Activated CD4-positive, alpha-beta T cell treated with anti-CD3 and anti-CD28 coated beads for 24 hours (primary cell): ENCODE results near the gene SEMA6B.

Experiments
- DNase-seq, 2 donors: peaks; one replicate each; pipeline ENCODE4 v3.0.0-alpha.2; 2020; ENCODE audit warnings: low read depth in 2 of 2

SEMA6B gene

DNA sequence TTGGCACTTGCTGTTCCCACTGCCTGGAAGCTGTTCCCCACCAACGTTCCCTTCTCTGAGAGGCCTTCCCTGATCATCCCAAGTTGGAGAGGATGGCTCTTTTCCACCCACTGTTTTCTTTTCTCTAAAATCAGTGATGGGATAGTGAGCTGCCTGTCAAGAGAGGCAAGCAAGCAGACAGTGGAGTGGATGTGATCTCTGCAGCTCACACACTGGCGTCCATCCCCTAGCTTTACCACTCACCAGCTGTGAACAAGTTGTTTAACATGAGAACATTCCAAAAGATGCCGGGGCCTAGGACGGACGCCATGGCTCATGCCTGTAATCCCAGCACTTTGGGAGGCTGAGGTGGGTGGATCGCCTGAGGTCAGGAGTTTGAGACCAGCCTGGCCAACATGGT lies 28.0 kb upstream of the SEMA6B start:
- DNase-seq = no peak

DNA sequence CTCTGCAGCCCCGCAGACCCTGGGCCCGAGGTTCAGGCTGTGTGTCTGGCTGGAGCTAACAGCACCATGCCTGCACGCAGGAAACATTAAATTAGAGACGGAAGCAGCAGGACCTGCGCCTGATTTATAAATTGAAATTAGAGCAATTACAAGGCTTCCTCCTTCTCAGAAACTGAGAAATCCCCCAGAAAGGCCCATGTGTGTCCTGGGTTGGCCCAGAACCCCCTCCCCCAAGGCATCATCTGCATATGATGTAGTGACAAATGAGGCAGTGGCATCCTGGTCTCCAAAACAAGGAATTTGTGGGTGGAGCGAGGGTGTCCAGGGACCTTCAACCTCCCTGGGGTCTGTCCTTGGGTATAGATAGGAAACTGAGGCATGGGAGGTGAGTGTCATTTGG lies 27.2 kb upstream of the SEMA6B start:
- DNase-seq = no peak

DNA sequence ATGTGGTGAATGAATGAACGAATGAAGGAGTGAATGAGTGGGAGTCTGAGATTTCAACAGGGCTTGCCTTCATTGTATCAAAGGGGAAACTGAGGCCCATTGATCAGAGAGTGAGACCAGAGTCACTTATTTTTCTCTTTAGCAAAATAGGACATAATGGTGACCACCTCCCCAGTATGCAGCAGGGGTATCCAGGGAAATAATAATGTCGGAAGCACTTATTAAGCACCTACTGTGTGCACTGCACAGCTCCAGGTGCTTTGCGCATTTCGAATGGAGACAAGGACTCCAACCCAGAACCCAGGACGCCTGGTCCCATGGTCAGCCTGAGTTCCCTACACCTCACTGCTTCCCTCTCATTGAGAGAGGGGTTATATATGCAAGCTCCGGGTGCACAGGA lies 26.8 kb upstream of the SEMA6B start:
- no peak for DNase-seq

DNA sequence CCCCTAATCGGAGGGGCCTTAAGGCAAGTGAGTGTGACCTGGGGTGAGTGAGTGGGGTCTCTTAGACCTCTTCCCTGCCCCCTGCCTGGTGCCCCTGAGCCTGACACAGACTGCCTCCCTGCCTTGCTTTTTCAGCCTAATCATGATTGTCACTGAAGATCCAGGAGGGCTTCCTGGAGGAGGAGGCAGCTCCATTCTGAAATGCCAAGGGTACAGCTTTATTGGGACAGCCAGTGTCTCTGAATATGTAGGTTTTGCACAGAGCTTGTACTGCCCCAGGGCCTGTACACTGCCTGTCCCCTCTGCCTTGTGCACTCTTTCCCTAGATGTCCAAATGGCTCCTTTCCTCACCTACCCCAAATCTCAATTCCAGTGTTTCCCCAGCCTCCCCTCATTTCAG lies 26.1 kb upstream of the SEMA6B start:
- DNase-seq = no peak

DNA sequence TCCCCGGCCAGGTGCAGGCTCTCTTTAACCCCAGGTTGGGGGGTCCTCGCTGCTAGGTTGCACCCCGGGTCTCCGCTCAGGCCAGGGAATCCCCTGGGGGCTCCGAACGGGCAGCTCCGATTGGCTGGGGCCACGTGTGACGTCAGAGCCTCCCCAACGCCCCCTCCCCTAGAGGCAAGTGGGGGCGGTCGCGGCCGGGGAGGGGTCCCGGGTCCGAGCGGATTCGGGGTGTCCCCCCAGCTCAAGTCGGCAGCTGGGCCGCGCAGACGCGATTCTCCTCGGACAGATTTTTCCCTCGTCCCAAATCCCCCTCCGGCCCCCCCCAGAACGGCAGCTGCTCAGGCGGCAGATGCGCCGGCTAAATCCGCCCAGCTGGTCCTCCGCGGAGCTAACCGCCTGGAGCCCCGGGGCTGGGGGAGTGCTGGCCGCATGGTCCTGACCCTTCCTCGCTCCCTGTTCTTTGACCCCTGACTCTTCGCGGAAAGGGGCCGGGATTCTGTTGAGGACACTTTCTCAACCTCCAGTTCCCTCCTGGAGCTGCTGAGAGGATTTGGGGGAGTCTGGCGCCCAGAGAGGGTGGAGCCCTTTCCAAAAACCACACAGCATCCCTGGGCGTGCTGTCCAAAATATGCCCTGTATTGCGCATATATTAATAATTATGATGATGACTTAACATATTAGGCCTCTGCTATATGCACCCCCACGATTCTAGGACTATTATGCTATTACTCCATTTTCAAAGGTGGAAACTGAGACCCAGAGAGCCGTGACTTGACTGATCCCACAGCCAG lies 25.4 kb upstream of the SEMA6B start:
- no peak for DNase-seq

DNA sequence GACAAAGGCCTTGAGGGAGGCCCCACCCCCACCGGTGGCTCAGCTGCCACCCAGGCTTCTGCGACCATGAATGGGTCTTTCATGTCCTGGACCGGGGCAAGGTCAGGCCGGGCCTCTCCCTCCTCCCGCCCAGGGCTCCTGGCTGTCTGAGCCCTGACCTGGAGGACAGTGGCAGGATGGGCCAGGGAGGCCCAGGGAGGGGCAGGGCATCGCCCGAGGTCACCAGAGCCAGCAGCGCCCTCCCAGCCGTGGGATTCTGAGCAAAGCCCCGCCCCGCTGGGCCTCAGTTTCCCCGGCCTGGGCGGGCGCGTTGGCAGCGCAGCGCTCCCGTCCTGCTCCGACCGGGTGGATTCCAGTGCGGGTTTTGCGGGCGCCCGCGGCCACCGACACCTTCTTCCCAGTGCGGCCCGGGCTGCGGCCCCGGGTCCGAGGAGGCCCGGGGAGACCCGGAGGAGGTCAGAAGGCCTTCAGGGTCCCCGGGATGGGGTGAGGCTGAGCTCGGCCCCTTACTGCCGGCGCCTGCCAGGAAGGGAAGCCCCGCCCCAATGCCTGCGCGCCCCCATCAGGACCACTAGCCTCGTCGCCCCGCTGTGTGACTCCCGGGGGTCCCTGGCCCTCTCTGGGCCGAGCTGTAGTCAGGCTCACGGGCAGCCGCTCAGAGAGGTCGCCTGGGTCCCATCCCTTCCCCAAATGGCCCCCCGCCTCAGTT lies 24.6 kb upstream of the SEMA6B start:
- DNase-seq = peak in 1 of 2 donors; percentile 22

DNA sequence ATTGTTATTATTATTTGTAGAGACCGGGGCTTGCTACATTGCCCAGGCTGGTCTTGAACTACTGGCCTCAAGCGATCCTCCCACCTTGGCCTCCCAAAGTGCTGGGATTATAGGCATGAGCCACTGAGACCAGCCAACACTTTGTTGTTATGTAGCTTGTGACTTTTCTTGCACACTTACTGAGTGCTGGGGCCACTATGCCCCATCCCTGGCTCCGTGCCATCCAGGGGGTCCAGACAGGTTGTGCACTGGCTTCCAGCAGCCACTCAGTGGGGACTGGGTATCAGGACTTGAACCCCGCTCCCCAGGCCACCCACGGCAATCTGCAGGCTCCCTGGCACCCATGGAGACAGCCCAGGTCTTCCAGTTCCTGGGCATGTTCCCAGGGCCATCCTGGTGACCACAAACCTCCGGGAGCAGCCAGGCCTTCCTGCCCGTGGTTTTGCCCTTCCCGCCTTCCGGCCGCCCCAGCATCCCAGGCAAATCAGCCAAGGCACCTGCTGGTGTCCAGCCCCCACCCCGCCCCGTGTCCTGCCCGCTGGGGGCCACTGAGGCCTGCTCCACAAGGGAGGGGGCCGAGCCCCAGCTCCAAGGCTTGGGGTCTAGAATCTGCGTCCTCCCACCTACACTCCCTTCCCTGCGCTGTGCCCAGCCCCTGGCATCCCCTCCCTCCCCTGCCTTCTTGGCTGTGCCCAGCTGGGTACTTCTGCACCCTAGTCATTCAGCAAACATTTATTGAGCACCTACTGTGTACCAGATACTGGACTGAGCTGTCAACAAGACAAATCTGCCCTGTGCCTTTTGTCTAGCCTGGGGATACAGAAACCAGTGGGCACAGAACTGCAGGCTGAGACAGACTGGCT lies 23.7 kb upstream of the SEMA6B start:
- no peak for DNase-seq

DNA sequence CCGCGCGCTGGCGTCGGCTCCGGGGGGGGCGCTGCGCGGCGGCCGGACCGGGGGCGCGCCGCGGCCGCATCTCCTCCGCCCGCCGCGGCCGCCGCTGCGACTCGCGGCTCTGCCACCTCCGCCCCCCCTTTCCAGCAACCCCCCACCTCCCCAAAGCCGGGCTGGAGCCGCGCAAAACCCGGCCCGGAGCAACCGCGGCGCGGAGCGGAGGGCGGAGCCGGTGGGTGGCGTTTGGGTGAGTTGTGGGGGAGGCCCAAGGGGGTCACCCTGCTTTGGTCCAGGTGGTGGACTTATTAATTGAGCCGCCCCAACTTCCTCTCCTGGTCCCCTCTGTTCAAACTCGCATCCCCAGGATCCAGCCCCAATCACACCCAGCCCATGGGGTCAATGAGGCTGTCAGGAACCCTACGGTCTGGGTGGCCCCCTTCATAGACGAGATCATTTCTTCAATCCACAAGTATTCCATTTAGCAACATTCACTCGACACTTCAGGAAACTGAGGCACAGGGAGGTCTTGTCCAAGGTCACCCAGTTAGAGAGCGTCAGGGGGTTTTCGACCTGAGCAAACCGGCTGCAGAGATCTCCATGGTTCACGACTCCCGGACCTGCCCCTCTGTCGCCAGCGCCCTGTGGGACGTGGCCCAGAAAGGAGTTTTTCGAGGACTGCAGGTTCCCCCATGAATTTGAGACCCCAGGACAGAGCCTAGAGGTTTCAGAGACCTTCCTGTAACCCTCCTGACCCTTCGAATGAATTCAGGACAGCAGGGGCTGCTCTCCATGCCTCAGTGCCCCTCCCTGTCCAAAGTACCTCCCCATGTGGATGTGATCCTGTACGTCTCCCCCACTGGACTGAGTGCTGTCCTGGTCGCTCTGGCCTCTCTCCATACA lies 22.4 kb upstream of the SEMA6B start:
- no peak for DNase-seq

DNA sequence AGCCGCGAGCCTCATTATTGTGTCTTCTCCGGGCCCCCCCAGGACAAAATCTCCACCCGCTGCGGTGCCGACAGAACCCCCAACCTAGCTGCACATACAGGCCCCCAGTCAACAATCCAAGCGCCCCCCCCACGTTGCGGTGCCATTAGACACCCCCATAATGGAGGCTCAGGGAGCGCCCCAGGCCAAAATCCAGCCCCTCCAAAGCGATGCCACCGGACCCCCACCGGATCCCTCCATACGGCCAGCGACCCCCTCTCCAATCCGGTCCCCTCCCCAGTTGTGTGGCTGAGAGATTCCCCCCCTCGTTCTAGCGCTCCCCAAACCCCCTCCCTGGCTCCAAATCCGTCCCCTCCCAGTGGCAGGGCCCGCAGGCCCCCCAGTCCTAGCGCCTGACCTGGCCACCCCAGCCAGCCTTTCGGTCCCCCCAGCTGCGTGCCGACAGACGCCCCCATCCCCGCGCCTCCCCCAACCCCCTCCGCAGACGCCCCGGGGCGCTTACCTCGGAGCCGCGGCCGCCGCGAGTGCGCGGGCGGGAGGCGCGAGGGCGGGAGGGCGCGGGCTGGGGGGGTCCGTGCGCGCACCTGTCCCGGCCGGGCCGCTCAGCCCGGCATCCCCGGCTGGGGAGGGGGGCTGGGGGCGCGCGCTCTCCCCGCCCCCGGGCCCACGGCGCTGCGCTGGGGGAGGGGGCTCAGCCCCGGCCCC lies 21.6 kb upstream of the SEMA6B start:
- DNase-seq = no peak

DNA sequence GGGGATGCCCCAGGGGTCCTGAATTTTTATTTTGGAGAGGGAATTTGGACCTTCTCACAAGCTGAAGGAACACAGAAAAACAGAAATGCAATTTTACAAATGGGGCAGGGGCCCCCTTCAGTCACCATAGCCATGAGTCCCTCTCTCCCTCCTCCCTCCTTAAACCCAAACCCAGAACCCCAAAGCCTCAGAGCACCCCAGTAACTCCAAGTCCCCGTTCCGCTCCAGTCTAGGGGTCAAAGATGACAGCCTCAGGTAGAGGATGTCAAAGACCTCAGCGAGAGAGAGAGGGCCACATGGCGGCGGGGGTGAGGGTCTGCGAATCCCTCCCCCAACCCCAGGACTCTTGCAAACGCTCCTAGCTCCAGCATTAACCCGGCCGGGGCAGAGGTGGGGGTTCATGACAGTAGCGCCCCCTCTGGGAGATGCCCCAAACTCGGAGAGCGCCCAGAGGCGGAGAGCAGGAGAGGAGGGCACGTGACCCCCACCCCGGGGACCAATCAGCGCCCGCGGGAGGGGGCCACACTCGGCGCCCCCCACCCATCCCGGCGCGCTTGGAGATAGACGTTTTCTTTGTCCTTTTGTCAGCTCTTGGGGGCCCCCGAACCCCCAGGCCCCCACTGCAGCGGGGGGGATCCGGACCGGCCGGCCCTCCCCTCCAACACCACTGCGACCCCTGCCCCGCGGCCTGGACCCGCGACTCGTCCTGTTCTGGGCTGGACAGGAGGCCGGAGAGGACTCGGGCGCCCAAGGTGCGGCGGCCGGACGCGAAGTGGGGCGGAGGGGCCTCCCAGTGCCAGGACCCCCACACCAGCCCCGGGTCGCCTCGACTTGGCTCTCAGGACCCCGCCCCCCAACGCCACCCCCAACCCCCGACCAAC lies 20.8 kb upstream of the SEMA6B start:
- no peak for DNase-seq

DNA sequence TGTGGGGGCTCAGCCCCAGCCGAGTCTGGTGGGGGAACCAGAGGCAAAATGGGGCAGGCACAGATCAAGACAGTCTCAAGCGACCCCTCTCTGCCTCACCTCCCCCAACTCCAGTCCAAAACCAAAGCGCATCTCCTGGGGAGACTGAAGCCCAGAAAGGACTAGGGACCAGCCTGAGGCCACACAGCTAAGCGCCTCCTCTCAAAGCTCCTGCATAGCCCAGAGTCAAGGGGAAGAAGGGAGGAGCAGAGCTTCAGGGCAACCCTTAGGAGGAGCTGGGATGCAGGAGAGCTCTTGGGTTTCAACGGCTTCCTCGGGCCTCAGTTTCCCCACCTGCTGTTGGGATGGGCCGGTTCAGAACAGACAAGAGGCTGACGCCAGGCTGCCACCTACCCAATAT lies 19.9 kb upstream of the SEMA6B start:
- no peak for DNase-seq

DNA sequence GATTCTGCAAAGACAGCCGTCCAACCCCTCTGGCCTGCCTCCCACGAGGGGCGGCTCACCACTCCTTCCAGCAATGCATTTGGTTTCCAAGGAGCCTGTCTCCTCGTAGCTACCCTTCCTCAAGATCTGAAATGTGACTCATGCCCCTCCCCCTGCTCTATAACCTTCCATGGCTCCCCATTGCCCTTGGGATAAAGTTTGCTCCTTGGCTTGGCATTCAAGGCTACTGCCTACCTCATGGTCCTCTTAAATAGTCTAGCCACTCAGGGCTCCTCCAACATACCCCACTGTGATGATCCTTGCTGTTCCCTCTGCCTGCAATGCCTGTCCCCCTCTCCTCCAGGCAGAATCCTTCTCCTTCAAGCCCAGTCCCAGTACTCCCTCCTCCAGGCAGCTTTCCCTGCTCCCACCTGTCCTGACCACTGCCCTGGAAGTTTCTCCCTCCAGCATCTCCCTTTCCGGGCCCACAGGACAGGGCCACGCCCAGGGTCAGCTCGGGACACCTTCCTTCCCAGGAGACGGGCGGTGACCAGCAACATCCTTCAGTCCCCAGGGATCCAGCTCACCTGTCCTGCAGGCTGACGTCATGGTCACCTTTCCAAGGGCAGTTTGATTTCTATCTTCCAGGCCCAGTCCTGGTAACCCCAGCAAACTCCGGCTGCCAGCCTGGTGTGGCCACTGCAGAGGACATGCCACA lies 19.2 kb upstream of the SEMA6B start:
- DNase-seq = no peak

DNA sequence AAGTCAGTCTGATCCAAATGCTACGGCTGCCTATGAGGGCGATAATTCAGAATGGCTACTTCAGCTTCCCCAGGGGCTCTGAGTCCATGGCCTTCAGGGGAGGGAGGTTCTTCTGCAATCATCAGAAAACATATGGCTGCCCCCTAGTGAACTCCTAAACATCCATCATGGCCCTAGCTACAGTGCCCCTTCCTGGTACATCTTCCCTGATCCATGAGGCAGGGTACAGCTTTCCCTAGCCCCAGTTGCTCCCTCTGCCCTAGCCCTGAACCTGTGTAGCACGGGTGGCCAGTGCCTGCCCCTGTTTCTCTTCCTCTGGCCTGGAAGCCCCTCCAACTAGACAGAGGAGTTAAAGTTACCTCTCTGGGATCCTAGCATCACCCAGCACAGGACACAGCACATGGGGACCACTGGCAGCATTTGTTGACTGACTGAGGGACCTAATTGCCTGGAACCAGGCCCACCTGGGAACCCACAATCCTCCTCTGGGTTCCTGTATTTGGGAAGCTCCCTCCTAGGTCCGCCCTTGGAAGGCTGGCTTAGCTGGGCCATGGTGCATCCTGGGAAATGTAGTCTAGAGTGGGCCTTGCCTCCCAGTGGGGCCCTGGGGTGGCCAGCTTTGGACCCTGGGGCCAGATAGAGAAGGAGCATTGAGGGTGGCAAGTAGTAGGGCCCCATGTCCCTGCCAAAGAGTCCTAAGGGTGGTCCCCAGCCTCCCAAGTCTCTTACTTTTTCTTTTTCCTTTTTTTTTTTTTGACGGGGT lies 17.7 kb upstream of the SEMA6B start:
- DNase-seq = no peak

DNA sequence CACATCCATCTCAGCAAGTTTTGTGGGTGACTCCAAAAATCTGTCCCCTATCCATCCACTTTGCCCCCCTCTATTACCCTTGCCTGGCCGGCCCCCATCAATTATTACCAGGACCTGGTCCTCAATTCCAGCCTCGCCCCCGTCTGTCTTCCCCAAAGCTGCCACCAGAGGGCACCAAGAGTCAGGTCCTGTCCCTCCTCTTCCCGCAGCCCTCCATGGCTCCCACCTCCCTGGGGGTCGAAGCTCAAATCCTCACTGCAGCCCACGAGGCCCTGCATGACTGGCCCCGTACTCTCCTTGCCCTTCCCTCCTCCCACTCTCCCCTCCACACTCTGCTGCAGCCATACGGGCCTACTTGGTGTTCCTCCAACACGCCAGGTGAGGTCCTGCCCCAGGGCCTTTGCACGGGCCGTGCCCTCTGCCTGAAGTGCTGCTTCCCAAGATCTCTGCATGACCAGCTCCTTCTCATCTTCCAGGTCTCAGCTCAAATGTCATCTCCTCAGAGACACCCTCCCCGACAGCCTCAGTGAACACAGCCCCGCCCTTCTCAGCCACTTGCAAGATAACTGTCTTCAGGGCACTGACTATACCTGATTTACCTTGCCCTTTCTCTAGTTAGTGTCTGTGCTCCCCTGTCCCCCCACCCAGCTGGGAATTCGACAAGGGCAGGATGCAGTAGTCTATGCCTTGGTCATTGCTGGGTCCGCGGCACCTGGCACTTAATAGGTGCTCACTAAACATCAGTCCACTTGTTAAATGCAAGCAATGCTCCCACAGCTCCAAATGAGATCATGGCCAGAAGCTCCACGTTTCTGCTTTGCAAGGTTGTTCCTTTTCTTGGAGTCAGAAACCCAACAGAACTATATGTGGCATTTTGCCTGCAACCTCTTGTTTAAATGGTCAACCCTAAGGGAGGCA lies 16.8 kb upstream of the SEMA6B start:
- DNase-seq = peak; percentile 65 to 71

DNA sequence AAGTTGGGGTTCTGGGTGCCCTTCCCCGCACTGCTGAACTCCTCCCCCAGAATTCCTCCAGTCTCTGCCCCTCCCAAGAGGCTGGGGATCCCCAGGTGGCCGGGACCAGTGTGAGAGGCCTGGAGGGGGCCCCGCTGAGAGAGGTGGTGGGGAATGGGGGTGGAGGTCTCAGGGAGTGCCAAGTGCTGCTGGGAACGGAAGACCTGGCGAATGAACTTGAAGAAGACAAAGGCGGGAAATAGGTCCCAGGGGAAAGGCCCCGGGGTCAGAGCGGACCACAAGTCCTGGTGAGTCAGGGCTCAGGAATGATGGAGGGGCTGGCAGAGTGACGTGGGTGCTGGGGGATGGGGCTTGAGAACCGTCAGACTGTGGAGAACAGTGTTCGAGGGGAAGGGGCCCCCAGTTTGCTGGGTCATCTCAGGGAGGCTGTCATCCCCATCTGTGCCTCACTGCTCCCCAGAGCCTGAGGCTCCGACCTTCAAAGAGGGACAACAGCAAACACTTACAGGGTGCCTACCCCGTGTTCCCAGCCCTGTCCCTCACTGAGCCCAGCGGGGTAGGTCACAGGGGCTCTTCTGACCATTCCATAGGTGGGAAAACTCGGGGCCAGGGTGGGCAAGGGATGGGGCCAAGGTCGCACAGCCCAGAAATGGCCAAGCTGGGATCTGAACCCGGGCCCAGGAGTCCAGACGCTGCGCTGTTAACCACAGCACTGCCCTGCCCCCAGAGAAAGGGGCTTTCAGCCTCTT lies 16.0 kb upstream of the SEMA6B start:
- DNase-seq = no peak

DNA sequence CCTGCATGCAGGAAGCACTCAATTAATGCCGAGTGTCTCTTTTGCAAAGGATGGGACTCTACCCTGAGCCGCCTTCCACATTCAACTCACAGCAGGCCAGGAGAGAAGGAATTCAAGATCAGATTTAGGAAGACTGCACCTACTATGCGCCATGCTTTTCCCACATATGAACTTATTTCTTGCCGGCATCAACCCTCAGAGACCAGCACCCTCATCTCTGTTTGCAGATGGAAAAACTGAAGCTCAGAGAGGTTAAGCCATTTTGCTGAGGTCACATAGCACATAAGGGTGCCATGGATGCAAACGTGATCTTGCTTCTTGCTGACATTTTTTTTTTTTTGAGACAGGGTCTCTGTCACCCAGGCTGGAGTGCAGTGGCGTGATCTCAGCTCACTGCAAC lies 14.2 kb upstream of the SEMA6B start:
- DNase-seq = no peak
